T-helper 1 cell treated with Interleukin-12 subunit alpha and Interleukin-12 subunit beta and Interleukin-4 antibody, amounts not matched to agents 30 ng/mL and 1 ng/mL, for 36 hours (primary cell): ENCODE results near the gene DCXR. TPM values are rescaled to one million over a fixed set of nuclear protein-coding genes. Genes with fewer than 3 reads are reported as not detected.

Experiments
- intact Hi-C: fragments of 100-400 bp; cut with micrococcal nuclease; formaldehyde crosslinking; loops from one replicate; pipeline ENCODE4 v1.15.1; 2024
- total RNA-seq: library from RNA; stranded (reverse); gene quantifications from 2 replicates; pipeline ENCODE4 v1.2.3, GENCODE V29; 2022

The DCXR gene
- total RNA-seq, 1 donor from 2014 or later = 92.9 TPM

DNA sequence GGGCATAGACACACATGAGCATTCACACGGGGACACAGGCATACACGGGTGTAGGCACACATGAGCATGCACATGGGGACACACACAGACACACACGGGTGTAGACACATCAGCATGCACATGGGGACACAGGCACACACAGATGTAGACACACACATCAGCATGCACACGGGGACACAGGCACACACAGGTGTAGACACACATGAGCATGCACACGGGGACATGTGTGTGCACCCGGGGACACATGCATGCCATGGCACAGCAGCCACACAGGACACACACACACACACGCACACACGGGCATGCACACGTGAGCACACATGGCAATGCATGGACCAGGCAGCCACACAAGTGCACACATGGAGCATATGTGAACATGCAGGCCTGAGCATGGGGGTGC is 5.2 kb upstream of the DCXR start:
- intact Hi-C loops = no loop called here

DNA sequence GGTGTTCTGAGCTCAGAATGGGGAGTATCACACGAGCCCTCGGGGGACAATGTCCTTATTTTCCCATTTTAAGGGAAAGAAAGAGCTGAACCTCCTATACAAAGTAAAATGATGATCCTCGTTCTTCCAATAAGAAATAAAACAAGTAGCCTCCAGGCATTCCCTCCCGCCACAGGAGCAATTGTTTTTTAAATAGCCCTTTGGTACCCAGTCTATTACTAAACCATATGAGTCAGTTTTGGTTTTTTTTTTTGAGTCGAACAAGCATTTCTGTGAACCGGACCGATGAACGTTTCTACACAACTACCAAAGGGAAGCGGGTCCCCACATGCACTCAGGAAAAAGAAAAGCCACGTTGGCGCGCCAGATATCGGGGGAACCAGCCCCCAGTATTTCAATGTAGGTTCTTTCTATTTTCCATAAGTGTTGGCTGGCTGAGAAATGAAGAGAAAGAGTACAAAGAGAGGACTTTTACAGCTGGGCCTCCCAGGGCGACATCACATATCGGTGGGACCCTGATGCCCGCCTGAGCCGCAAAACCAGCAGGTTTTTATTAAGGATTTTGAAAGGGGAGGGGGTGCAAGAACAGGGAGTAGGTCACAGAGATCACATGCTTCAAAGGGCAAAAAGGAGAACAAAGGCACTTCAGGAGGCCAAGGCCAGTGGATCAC is 3.8 kb upstream of the DCXR start:
- intact Hi-C loops = no loop called here

DNA sequence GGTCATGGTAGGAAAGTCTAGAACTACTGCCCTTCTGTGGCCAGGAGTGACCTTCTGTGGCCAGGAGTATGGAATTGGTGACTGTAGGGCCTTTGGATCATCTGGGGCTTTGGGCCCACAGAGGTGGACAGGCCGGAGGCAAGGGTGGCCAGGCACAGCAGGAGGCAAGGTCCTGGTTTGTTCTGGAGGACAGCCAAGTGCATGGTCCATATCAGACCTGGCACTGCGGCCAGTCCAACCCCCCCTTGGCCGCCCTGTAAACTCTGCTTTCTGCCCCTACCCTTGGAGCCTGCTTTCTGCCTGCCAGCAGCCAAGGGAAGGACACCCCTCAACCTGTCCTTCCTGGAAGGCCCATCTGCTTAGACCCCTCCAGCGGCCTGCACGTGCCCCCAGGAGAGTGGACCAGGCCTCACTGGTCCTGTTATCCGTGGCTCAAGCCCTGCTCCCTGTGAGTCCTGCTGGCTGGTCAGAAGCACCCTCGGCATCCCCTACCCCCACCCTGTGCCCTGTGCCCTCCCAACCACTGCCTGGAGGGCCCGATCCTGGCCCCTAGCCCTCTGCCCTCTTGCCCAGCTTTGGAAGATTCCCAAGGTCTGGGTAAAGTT is 2.3 kb upstream of the DCXR start:
- intact Hi-C loops = loop anchor here (5.0 to 10.0 kb wide), 2 partner anchors 168 to 545 kb away; no protein-coding TSS in a partner anchor

DNA sequence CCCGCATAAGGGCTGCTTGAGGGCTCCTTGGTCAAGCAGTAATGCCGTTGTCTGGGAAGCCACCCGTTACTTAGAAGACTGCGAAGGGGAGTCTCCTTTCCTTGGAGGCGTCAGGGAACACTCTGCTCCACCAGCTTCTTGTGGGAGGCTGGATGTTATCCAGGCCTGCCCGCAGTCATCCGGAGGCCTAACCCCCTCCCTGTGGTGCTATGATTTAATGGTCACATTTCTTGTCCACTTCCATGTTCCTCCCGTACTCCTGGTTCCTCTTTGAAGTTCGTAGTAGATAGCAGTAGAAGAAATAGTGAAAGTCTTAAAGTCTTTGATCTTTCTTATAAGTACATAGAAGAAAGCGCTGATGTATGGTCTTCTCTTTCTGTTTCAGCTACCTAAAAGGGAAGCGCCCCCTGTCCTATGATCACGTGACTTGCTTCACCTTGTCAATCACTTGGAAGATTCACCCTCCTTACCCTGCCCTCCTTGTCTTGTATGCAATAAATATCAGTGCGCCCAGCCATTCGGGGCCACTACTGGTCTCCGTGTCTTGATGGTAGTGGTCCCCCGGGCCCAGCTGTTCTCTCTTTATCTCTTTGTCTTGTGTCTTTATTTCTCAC is 1.4 kb upstream of the DCXR start:
- intact Hi-C loops = loop anchor here (5.0 to 10.0 kb wide), 2 partner anchors 168 to 546 kb away; no protein-coding TSS in a partner anchor

DNA sequence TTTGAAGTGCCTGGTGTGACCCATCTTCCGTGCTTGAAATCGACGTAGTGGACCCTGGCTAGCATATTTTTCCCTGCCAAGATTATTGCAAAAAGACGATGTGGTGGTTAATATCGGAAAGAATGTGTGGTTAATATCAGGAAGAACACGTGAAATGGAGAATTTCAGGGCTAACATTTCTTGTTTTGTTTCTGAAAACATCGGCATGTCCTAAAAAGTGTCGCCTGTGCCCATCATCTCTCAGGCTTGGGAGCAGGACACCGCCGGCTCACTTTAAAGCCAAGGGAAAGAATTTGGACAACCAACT is 345 bp upstream of the DCXR start:
- intact Hi-C loops = loop anchor here (1.0 to 10.0 kb wide), 9 partner anchors 13 to 547 kb away; partner anchors contain the start of genes DUS1L, FASN, GPS1 and LRRC45

DNA sequence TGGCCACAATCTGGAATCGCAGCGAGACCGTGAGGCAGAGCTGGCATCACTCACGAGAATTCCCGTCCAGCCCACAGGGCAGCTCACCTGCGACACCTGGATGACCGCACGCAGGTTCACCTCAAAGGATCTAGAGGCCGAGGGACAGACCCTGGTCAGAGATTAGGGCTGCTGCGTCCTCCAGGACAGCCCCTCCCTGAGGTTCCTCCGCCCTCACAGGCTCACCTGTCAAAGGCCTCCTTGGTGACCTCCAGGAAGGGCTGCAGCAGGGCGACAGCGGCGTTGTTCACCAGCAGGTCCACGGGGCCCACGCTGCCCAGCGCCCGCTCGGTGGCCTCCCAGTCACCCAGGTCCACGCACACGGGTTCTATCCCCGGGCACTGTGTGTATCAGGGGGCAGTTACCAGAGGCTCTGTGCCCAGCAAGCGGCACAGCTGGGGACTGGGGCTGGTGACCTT is 834 bp downstream of the DCXR start:
- intact Hi-C loops = loop anchor here (1.0 to 10.0 kb wide), 9 partner anchors 13 to 548 kb away; partner anchors contain the start of genes DUS1L, FASN, GPS1 and LRRC45

DNA sequence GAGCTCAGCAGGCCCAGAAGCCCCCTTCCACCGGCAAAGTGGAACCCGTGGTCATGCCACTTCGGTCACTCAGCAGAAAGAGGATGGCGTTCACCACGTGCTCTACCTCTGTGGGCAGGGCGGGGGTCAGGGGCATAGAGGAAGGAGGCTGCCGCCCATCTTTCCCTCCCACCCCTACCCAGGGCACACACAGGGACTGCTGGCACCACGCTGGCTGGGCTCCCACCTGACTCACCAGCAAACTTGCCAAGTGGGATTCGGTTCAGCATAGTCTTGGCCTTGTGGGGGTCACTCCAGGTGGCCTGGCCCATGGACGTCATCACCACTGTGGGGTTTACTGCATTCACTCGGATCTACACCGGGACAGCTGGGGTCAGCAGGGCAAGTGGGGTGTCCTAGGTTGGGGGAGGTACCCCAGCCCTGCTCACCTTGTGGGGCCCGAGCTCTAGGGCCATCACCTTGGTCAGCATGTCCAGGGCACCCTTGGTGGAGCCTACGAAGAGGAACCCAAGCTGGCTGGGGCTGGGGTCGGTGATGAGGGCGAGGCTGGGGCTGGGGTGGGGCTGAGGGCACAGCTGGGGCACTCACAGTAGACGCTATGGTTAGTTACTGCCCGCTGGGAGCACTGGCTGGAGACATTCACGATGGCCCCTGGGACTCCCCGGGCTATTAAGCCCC is 1.4 kb downstream of the DCXR start:
- intact Hi-C loops = loop anchor here (2.0 to 10.0 kb wide), 3 partner anchors 171 to 549 kb away; partner anchors contain the start of gene NARF

DNA sequence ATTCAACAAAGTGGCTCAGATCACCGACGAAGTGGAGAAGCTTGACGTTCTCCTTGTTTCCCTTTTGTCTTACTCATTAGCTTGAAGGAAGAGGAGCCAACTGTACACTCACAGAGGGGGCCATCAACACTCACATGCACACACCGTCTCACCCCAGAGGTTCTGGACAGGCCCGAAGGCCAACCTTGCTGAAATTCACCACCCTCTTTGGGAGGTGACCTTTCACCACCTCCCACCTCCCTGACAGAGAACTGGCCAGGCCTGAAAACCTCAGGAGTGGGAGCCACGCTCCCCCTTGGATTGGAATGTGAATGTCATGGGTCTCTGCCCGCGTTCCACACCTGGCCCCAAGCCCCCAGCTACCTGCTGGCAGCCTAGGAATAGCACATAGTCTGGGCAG is 2.0 kb downstream of the DCXR start:
- intact Hi-C loops = loop anchor here (5.0 to 10.0 kb wide), 2 partner anchors 172 to 549 kb away; no protein-coding TSS in a partner anchor

DNA sequence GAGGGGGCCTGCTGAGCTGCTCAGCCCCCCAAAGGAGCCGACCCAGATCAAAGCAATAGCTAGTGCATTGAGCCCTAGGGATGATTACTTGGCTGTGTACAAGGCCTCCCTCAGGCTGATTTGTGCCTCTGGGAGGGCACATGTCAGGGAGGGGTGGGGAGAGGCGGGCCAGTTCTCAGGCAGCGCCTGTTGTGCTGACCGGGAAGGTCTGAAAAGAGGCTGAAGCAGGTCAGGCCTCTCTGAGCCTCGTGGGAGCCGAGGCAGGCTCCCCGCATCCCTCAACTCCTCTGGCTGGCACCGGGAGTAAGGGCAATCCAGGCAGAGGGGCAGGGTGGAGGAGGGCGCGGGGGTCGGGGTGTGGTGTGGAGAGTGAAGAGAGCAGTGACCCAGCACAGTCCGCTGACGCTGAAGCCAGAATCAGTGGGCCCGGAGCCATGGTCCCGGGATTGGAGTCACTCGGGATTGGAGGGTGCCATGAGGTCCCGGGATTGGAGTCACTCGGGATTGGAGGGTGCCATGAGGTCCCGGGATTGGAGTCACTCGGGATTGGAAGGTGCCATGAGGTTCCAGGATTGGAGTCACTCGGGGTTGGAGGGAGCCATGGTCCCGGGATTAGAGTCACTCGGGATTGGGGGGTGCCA is 3.0 kb downstream of the DCXR start:
- intact Hi-C loops = loop anchor here (5.0 to 10.0 kb wide), 2 partner anchors 173 to 550 kb away; no protein-coding TSS in a partner anchor

DNA sequence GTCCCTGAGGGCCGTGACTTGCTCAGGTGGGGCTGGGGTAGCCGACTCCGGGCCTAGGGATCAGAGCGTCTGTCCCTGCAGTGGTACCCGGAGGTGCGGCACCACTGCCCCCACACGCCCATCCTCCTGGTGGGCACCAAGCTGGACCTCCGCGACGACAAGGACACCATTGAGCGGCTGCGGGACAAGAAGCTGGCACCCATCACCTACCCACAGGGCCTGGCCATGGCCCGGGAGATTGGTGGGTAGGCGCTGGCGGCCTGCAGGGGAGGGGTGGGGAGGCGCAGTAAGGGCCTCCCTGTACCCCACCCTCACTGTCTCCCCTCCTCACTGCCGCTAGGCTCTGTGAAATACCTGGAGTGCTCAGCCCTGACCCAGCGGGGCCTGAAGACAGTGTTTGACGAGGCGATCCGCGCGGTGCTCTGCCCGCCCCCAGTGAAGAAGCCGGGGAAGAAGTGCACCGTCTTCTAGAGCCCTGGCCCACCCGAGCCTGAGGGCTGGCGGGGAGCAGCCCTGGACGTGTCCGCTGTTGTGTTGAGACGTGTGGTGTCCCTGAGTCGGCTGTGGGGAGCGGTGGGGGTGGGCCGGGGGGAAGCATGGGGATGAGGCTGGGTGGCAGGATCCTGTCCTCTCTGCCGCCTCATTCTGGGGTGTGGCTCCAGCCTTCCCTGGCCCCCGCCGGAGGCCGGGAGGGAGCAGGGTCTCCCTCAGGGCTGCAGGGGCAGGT is 4.0 kb downstream of the DCXR start:
- intact Hi-C loops = loop anchor here (10.0 kb wide), 1 partner anchor 551 kb away; no protein-coding TSS in a partner anchor

DNA sequence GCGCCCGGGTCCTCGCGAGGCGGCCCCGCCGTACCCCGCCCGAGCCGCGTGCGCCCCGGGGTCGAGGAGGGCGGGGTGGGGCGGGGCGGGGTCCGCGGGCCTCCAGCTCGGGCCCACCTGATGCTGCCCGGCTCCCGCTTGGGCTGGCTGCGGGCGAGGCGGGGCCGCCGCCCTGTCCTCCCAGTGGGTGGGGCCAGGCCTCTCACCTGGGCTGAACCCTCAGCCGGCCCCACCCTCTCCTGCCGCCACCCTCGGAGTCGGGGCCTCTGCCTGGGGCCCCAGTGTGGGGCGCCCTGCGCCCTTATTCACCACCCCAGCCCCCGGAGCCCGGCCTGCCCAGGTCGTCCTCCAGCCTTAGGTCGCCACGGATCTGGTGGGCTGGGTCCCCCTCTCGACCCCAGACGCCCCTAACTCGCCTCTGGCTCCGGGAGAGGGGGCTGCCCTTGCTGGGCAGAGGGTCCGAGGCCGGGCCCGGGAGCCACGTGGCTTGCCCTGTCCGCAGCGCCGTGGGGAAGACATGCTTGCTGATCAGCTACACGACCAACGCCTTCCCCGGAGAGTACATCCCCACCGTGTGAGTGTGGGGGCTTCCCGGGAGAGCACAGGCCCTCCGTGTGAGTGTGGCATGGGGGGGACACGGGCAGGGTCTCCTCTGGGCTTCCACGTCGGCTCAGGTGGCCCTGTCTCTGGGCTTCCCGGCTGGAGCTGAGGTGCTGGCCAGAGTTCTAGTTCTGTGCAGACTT is 5.4 kb downstream of the DCXR start:
- intact Hi-C loops = loop anchor here (1.0 to 10.0 kb wide), 3 partner anchors 9 to 553 kb away; partner anchors contain the start of gene LRRC45

DNA sequence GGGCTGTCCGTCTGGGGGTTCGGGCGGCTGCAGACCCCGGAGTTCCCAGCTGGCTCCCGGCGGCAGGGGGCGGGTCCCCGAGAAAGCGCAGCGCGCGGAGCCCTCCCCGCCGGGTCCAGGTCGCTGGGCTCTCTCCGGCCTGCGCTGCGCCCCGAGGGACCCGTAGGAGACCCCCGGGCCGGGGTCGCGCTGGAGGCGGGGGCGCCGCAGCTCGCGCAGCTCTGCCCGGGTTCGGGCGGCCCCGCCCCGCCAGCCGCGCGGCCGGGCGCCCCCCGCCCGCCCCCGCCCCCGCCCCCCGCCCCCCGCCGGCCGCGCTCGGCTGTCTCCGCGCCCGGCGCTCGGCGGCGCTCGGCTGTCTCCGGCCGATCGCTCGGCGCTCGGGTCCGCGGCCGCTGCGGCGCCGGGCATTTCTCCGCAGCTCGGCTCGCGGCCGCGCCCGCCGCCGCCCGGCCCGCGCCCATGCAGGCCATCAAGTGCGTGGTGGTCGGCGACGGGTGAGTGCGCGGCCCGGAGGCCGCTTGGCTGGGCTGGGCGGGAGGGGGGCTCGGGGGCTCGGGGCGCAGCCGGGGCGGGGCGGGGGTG is 6.1 kb downstream of the DCXR start, which contains the start of gene RAC3:
Gene RAC3, plus strand, starts transcription at position 376 of the 582 bp plus-strand sequence. Its CDS starts 84 bp downstream, at position 460.
- intact Hi-C loops = loop anchor here (1.0 to 10.0 kb wide), 3 partner anchors 8 to 553 kb away; partner anchors contain the start of gene LRRC45

DNA sequence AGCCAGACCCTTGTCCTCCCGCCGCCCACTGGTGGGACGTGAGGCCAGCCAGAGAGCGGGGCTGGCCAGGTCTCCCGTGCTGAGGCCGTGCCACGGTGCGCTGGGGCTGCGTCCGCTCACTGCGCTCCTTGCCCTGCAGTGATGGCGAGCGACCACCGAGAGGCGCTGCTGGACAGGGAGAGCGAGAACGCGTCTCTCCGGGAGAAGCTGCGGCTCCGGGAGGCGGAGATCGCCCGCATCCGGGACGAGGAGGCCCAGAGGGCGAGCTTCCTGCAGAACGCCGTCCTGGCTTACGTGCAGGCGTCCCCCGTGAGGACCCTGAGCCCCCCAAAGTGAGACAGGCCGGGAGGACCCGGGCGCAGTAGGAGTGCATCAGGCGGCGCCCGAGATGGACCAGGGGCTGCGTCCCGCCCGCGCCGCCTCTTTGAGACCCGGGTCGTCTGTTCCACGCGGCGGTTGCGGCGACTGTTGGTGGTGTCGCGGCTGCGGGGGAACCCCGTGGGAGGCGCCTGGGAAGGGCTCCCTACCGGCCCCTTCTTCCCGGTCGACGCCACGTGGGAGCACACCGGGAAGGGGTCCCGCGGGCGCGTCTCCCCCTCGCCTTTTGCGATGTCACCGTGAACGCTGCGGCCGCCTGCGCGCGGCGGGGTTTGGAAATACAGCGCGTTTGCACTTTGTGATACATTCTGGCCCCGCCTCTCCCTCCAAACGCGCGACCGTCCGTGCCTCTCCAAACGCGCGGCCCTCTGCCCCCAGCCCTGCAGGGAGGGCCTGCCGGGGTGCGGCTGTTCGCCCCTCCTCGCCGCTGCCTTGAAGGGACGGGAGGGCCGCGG is 6.8 kb downstream of the DCXR start:
- intact Hi-C loops = loop anchor here (1.0 to 10.0 kb wide), 5 partner anchors 7 to 554 kb away; partner anchors contain the start of gene LRRC45

DNA sequence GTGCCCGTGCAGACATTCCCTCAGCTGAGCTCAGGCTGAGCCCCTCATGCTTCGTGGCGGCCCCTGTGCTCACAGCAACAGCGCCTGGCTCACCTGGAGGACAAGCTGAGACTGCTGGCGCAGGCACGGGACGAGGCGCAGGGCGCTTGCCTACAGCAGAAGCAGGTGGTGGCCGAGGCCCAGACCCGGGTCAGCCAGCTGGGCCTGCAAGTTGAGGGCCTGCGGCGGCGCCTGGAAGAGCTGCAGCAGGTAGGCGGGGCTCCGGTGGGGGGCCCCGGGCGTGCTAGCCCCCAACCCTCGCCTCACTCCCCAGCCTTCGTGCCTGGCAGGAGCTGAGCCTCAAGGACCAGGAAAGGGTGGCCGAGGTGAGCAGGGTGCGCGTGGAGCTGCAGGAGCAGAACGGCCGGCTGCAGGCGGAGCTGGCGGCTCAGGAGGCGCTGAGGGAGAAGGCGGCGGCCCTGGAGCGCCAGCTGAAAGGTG is 7.5 kb downstream of the DCXR start:
- intact Hi-C loops = loop anchor here (1.0 to 10.0 kb wide), 4 partner anchors 124 to 555 kb away; no protein-coding TSS in a partner anchor

DNA sequence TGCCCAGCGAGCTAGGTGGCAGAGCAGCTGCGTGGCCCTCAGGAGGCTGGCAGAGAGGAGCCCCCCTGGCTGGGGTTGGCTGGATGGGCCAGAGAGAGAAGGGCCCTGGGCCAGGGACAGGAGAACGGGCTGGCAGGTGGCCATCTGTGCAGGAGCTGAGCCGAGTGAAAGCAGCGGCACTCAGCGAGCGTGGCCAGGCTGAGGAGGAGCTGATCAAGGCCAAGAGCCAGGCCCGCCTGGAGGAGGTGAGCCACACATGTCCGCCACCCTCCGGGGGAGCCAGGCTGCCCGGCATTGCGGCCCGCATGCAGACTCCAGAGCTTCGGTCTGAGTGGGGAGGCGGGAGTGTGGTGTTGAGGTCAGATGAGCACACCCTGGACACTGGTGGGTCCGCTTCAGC is 8.1 kb downstream of the DCXR start:
- intact Hi-C loops = no loop called here

DNA sequence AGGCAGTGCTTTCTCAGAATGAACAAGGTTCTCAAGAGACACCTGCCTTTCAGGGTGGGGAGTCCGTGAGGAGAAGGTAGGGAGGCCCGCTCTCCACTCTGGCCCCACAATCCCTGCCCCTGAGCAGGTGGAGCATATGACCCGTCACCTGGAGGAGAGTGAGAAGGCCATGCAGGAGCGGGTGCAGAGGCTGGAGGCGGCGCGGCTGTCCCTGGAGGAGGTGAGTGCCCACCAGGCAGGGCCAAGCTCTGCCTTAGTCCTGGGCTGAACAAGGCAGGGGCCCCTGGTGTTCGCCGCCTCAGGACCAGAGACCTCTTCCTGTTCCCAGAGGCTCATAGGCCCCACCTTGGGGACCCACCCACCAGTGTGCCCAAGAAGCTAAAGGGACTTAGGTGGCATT is 8.5 kb downstream of the DCXR start:
- intact Hi-C loops = no loop called here

DNA sequence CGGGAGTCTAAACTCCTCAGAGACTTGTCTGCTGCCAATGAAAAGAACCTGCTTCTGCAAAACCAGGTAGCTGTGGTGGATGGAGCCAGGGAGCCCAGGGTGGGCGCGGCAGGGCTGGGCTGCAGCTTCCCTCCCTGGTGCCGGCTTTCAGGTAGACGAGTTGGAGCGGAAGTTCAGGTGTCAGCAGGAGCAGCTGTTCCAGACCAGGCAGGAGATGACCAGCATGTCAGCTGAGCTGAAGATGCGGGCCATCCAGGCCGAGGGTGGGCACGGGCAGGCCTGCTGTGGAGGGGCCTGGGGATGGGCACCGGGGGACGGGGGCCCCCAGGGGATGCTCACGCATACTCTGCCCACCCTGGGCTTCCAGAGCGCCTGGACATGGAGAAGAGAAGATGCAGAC is 9.3 kb downstream of the DCXR start:
- intact Hi-C loops = no loop called here
